ENCODE results near the gene GLT8D1.

Gene GLT8D1

DNA sequence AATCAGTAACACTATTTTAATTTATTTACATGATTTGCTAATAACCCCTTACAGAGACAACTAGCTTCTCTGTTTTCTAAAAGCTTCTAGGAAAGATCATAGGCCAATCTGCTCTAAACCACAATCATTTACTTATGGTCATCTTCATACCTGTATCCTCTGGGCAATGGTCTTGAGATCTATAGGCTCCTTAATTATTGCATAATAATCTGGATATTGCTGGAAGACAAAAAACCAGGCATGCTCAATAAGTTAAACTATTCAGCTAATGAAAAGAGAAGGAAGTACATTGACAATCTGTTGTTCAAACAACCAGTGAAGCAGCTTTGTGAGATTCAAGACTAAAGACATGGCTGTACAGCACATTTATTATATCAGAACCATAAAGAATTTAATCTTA is 54.0 kb downstream of the GLT8D1 start:
- H3K36me3 ChIP-seq (ENCODE audit: control insufficient read depth, insufficient read depth, low read length): peaks cover 16% of the 10 kb centered on the region
- no peaks in the 10 kb centered on the region for H3K27me3 ChIP-seq (replicated peaks; ENCODE audit: control insufficient read depth, insufficient read depth, low read length)
- no peak overlapping the region for H3K4me3 ChIP-seq (replicated peaks; ENCODE audit: low read depth, low read length)
- no peak for DNase-seq (ENCODE audit: extremely low read depth, insufficient read length)
- TF ChIP-seq, protein P1, sequence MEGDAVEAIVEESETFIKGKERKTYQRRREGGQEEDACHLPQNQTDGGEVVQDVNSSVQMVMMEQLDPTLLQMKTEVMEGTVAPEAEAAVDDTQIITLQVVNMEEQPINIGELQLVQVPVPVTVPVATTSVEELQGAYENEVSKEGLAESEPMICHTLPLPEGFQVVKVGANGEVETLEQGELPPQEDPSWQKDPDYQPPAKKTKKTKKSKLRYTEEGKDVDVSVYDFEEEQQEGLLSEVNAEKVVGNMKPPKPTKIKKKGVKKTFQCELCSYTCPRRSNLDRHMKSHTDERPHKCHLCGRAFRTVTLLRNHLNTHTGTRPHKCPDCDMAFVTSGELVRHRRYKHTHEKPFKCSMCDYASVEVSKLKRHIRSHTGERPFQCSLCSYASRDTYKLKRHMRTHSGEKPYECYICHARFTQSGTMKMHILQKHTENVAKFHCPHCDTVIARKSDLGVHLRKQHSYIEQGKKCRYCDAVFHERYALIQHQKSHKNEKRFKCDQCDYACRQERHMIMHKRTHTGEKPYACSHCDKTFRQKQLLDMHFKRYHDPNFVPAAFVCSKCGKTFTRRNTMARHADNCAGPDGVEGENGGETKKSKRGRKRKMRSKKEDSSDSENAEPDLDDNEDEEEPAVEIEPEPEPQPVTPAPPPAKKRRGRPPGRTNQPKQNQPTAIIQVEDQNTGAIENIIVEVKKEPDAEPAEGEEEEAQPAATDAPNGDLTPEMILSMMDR (IDR thresholded peaks at IDR 0.05; ENCODE audit: insufficient read depth, low read length, poor library complexity, severe bottlenecking): no peak

DNA sequence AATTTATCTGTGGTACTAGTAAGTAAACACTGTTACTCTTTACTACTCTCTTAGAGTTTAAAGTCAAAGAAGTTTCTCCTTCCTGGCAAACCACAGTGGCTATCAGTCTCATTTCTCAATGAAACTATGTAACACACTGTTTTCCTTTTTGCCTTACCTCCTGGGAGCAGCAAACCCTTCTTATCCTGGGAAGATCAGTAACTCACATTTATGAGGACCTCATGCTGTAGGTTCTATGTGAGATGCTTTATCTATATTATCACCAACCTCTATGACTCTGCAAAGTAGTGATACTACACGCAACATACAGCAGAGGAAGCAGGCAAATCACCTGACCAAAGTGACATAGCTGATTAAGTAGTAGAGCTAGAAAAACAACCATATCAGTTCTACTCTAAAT is 55.2 kb downstream of the GLT8D1 start:
- peaks cover 17% of the 10 kb centered on the region for H3K36me3 ChIP-seq (ENCODE audit: control insufficient read depth, insufficient read depth, low read length)
- no peak for DNase-seq (ENCODE audit: extremely low read depth, insufficient read length)
- no peaks in the 10 kb centered on the region for H3K27me3 ChIP-seq (replicated peaks; ENCODE audit: control insufficient read depth, insufficient read depth, low read length)
- H3K4me3 ChIP-seq (replicated peaks; ENCODE audit: low read depth, low read length): no peak overlapping the region
- TF ChIP-seq, protein P1 (IDR thresholded peaks at IDR 0.05; ENCODE audit: insufficient read depth, low read length, poor library complexity, severe bottlenecking): no peak

DNA sequence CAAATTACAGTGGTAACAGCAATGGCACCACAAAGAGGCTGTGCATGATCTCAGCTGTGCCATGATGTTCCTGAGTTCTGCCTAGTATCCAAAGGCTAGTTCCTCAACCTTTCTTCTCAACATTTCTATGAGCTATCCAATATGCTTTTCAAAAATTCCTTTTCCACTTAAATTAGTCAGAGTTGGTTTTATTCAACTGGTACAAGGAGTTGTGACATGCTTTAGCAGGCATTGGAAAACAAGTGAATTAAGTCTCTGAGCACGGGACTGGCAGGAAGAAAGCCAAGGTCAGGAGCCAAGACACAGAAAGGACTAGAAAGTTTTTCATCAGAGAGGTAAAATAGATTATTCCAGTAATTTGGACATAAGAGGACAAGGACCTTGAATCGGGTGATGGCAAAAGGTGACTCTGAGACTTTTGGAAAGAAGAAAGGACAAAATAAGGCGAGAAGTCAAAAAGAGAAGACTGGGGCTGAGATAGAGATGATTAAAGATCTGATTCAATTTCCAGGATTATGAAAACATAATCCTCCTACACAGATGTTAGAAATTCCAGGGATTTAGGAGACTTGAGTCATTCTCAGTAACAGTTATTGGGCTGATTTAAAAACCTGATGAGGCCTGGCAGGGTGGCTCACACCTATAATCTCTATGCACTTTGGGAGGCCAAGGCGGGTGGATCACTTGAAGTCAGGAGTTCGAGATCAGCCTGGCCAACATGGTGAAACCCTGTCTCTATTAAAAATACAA is 56.0 kb downstream of the GLT8D1 start:
- peaks cover 18% of the 10 kb centered on the region for H3K36me3 ChIP-seq (ENCODE audit: control insufficient read depth, insufficient read depth, low read length)
- H3K27me3 ChIP-seq (replicated peaks; ENCODE audit: control insufficient read depth, insufficient read depth, low read length): no peaks in the 10 kb centered on the region
- TF ChIP-seq, protein P1 (IDR thresholded peaks at IDR 0.05; ENCODE audit: insufficient read depth, low read length, poor library complexity, severe bottlenecking): no peak
- H3K4me3 ChIP-seq (replicated peaks; ENCODE audit: low read depth, low read length): no peak overlapping the region
- DNase-seq (ENCODE audit: extremely low read depth, insufficient read length): no peak

DNA sequence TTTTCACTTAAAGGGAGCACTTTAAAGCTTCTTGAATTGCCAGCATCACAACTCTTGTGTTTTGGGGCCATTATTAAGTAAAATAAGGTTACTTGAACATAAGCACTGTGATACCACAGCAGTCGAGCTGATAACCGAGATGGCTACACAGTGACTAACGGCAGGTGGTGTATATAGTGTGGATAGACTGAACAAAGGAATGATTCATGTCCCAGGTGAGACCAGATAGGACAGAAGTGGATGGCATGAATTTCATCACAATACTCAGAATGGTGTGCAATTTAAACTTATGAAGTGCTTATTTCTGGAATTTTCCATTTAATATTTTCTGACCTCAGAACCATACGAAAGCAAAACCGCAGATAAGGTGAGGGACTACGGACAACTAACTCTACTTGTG is 60.0 kb downstream of the GLT8D1 start:
- peaks cover 16% of the 10 kb centered on the region for H3K36me3 ChIP-seq (ENCODE audit: control insufficient read depth, insufficient read depth, low read length)
- no peak for DNase-seq (ENCODE audit: extremely low read depth, insufficient read length)
- TF ChIP-seq, protein P1 (IDR thresholded peaks at IDR 0.05; ENCODE audit: insufficient read depth, low read length, poor library complexity, severe bottlenecking): no peak
- no peak overlapping the region for H3K4me3 ChIP-seq (replicated peaks; ENCODE audit: low read depth, low read length)
- H3K27me3 ChIP-seq (replicated peaks; ENCODE audit: control insufficient read depth, insufficient read depth, low read length): no peaks in the 10 kb centered on the region

Measured in GM06990 (cell line).